Lung (tissue), 12 donors: ENCODE data around the gene HOXC11. TPM values are rescaled to one million over a fixed set of nuclear protein-coding genes. Genes with fewer than 3 reads are reported as not detected.

Source experiments
- ATAC-seq: fragments of 200-7000 bp; cut with Tn5 transposase; one replicate; pipeline ENCODE4 v1.9.1; 2020; ENCODE audit warnings: moderate number of reproducible peaks; ENCODE audit not compliant: insufficient read depth, low FRiP score
- DNase-seq, 3 donors: peaks; one replicate each; pipeline ENCODE4 v3.0.0-alpha.2; 2013 to 2017
- H3K27ac ChIP-seq, 2 donors: one replicate each; pipeline ENCODE4 v1.5.1; 2013; ENCODE audit warnings: mild to moderate bottlenecking in 2 of 2, moderate library complexity in 2 of 2, control low read depth in 1 of 2, inconsistent platforms in 1 of 2, low read depth in 1 of 2, low read length in 1 of 2
- H3K27me3 ChIP-seq, 3 donors: one replicate each; pipeline ENCODE4 v1.5.1; 2013; ENCODE audit warnings: low read length in 2 of 3; ENCODE audit not compliant: control insufficient read depth in 3 of 3, insufficient read depth in 3 of 3
- H3K36me3 ChIP-seq, 4 donors: one replicate each; pipeline ENCODE4 v1.5.1; 2013; ENCODE audit warnings: low read length in 4 of 4, mild to moderate bottlenecking in 1 of 4, moderate library complexity in 1 of 4; ENCODE audit not compliant: control insufficient read depth in 4 of 4, insufficient read depth in 4 of 4
- H3K4me1 ChIP-seq, 5 donors: one replicate each; pipeline ENCODE4 v1.5.1; 2013; ENCODE audit warnings: low read length in 5 of 5, mild to moderate bottlenecking in 2 of 5, moderate library complexity in 1 of 5; ENCODE audit not compliant: control insufficient read depth in 5 of 5, insufficient read depth in 5 of 5
- H3K4me3 ChIP-seq: one replicate; pipeline ENCODE4 v1.5.1; 2013; ENCODE audit warnings: mild to moderate bottlenecking, control low read depth, moderate library complexity
- H3K9ac ChIP-seq, 2 donors: one replicate each; pipeline ENCODE4 v1.5.1; 2013; ENCODE audit warnings: low read length in 2 of 2, control low read depth in 1 of 2; ENCODE audit not compliant: insufficient read depth in 1 of 2
- H3K9me3 ChIP-seq, 4 donors: one replicate each; pipeline ENCODE4 v1.5.1; 2013; ENCODE audit warnings: low read length in 3 of 4, mild to moderate bottlenecking in 1 of 4, moderate library complexity in 1 of 4; ENCODE audit not compliant: control insufficient read depth in 4 of 4, insufficient read depth in 3 of 4
- WGBS, 2 donors: extraction: QIAGEN DNeasy Blood & Tissue Kit; methylation state at CpG; one replicate each; pipeline ENCODE4 v1.1.7; 2013; 5-methylcytosine and 5-hydroxymethylcytosine counted together
- polyA plus RNA-seq, 2 donors: library from polyadenylated mRNA; stranded (reverse); fragments of 200-250 nt; gene quantifications; one replicate each; pipeline ENCODE4 v1.2.1, GENCODE V29; 2013
- total RNA-seq, 2 donors: library from RNA; depleted of rRNA in 1 of 2; stranded (reverse); fragments of >200 nt in 1 of 2; gene quantifications; one replicate each; pipeline ENCODE4 v1.2.1, GENCODE V29; 2014 to 2021
- TF ChIP-seq, protein P1 (sequence below): IDR thresholded peaks from 2 replicates; pipeline ENCODE4 v1.5.1; 2012; ENCODE audit warnings: mild to moderate bottlenecking; ENCODE audit errors: control extremely low read depth, extremely low read depth
- donor health status: control.
- donor health status: control.
- donor health status: Bipolar disorder and iron deficiency.
- donor health status: healthy.
- donor health status: DM: yes; HTN: yes; CAD: no.

The HOXC11 gene
- total and polyA plus RNA-seq, 4 donors = not detected

- H3K4me3 ChIP-seq = no peak overlapping the region
- no peaks in the 10 kb centered on the region for H3K36me3 ChIP-seq
- TF ChIP-seq, protein P1, sequence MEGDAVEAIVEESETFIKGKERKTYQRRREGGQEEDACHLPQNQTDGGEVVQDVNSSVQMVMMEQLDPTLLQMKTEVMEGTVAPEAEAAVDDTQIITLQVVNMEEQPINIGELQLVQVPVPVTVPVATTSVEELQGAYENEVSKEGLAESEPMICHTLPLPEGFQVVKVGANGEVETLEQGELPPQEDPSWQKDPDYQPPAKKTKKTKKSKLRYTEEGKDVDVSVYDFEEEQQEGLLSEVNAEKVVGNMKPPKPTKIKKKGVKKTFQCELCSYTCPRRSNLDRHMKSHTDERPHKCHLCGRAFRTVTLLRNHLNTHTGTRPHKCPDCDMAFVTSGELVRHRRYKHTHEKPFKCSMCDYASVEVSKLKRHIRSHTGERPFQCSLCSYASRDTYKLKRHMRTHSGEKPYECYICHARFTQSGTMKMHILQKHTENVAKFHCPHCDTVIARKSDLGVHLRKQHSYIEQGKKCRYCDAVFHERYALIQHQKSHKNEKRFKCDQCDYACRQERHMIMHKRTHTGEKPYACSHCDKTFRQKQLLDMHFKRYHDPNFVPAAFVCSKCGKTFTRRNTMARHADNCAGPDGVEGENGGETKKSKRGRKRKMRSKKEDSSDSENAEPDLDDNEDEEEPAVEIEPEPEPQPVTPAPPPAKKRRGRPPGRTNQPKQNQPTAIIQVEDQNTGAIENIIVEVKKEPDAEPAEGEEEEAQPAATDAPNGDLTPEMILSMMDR = no peak
- ATAC-seq (no peak), DNase-seq (no peak)
- H3K4me1 ChIP-seq = peaks cover 0 to 13% (median 6%) of the 10 kb centered on the region in 5 donors
- H3K27ac ChIP-seq = no peak overlapping the region
- 8 to 11% methylated on average over 23 of the region's 23 CpGs for WGBS, 2 donors
- peaks cover 0 to 15% (median 0%) of the 10 kb centered on the region in 4 donors for H3K9me3 ChIP-seq
- H3K9ac ChIP-seq = no peak overlapping the region
- H3K27me3 ChIP-seq = peaks cover 11 to 89% (median 75%) of the 10 kb centered on the region in 3 donors
Measured at GRCh38 chr12:54015018-54015931, 42.3 kb downstream of the HOXC11 start.

GRCh38 chr12:54016051-54016450, 43.1 kb downstream of the HOXC11 start:
- H3K36me3 ChIP-seq = no peaks in the 10 kb centered on the region
- H3K27me3 ChIP-seq = peaks cover 11 to 89% (median 70%) of the 10 kb centered on the region in 3 donors
- H3K27ac ChIP-seq = no peak overlapping the region
- WGBS, 2 donors = 13 to 20% methylated on average over 3 of the region's 3 CpGs
- H3K9ac ChIP-seq = no peak overlapping the region
- H3K9me3 ChIP-seq = peaks cover 0 to 15% (median 0%) of the 10 kb centered on the region in 4 donors
- H3K4me1 ChIP-seq = peaks cover 0 to 13% (median 6%) of the 10 kb centered on the region in 5 donors
- no peak for DNase-seq
- TF ChIP-seq, protein P1 = no peak
- H3K4me3 ChIP-seq = no peak overlapping the region
- no peak for ATAC-seq

GRCh38 chr12:54016478-54016964, 43.6 kb downstream of the HOXC11 start:
- Histone ChIP-seq H3K9me3 (peaks cover 0 to 15% (median 0%) of the 10 kb centered on the region in 4 donors), H3K4me1 (peaks cover 0 to 13% (median 6%) of the 10 kb centered on the region in 5 donors), H3K9ac (no peak overlapping the region), H3K36me3 (no peaks in the 10 kb centered on the region), H3K4me3 (no peak overlapping the region), H3K27ac (no peak overlapping the region), H3K27me3 (peaks cover 15 to 89% (median 69%) of the 10 kb centered on the region in 3 donors)
- TF ChIP-seq, protein P1 = no peak
- peak in 1 of 3 donors; percentile 15 for DNase-seq
- WGBS, 2 donors = 4 to 6% methylated on average over 25 of the region's 25 CpGs
- no peak for ATAC-seq
